HuH-7.5 (cell line): ENCODE results near the gene TMEM61.
"Not testable (repeated sequence)": the region's sequence is repeated elsewhere in the genome, so short reads cannot be mapped to it uniquely, and the experiment has no call there.

Experiments
- DNase-seq: peaks from one replicate; pipeline ENCODE4 v3.0.0; 2011; ENCODE audit warnings: low spot score

The TMEM61 gene

GRCh38 chr1:55002686-55003085, 22.3 kb downstream of the TMEM61 start:
- no peak for DNase-seq

- no peak for DNase-seq
These were observed 25.1 kb downstream of the TMEM61 start for GRCh38 chr1:55005351-55006140.

- no peak for DNase-seq
These were observed 26.5 kb downstream of the TMEM61 start for GRCh38 chr1:55006931-55007330.

GRCh38 chr1:55007625-55008024, 27.2 kb downstream of the TMEM61 start:
- no peak for DNase-seq

- no peak for DNase-seq
These were observed 29.9 kb downstream of the TMEM61 start for GRCh38 chr1:55010194-55010886.

- DNase-seq: no peak
These were observed 30.4 kb downstream of the TMEM61 start for GRCh38 chr1:55010887-55011217.

GRCh38 chr1:55012661-55013060, 32.2 kb downstream of the TMEM61 start:
- DNase-seq: no peak

GRCh38 chr1:55015123-55015522, 34.7 kb downstream of the TMEM61 start:
- no peak for DNase-seq

- no peak for DNase-seq
These were observed 35.5 kb downstream of the TMEM61 start for GRCh38 chr1:55015731-55016620.

- DNase-seq: no peak
These were observed 38.0 kb downstream of the TMEM61 start for GRCh38 chr1:55018395-55018794.

GRCh38 chr1:55021942-55022546, 41.6 kb downstream of the TMEM61 start:
- peak; percentile 85 for DNase-seq

GRCh38 chr1:55024163-55024562, 43.7 kb downstream of the TMEM61 start:
- DNase-seq: not testable (repeated sequence)

GRCh38 chr1:55026682-55027081, 46.3 kb downstream of the TMEM61 start:
- not testable (repeated sequence) for DNase-seq

GRCh38 chr1:55031098-55031497, 50.7 kb downstream of the TMEM61 start:
- DNase-seq: not testable (repeated sequence)

GRCh38 chr1:55033265-55033614, 52.8 kb downstream of the TMEM61 start:
- DNase-seq: no peak

- no peak for DNase-seq
These were observed 54.2 kb downstream of the TMEM61 start for GRCh38 chr1:55034476-55035133.

GRCh38 chr1:55035904-55036303, 55.5 kb downstream of the TMEM61 start:
- DNase-seq: peak; percentile 71

GRCh38 chr1:55037733-55038551, 57.5 kb downstream of the TMEM61 start:
- DNase-seq: no peak

- no peak for DNase-seq
These were observed 58.1 kb downstream of the TMEM61 start for GRCh38 chr1:55038552-55038838.

GRCh38 chr1:55038974-55039341, 58.5 kb downstream of the TMEM61 start:
- DNase-seq: no peak
